PC-9 (cell line): ENCODE measurements around the gene SPOP. TPM values are rescaled to one million over a fixed set of nuclear protein-coding genes. Genes with fewer than 3 reads are reported as not detected.

Source experiments
- BruUV-seq: library from RNA; stranded (reverse); fragments of 400-500 nt; replicated peaks from 2 replicates; lab custom pipeline; 2021; lab: Mats Ljungman, UMichigan
- CTCF ChIA-PET: fragments of 300-600 bp; sonication (Branson Sonifier 250); formaldehyde crosslinking; loops from one replicate; lab custom pipeline; 2022; ENCODE audit warnings: antibody characterized with exemption; lab: Charles Lee
- POLR2A ChIA-PET: fragments of 300-600 bp; sonication (Branson Sonifier 250); formaldehyde crosslinking; loops from one replicate; lab custom pipeline; 2022; ENCODE audit warnings: antibody characterized with exemption; ENCODE audit not compliant: unreplicated experiment; lab: Charles Lee
- DNase-seq, 2 experiments: peaks; one replicate each; pipeline versions ENCODE4 v3.0.0 to v3.0.0-alpha.2; 2015 to 2022; ENCODE audit warnings: mixed read lengths in 1 of 2
- H2AFZ ChIP-seq: fragments of 200-600 bp; sonication (generic); 2 replicates; pipeline ENCODE4 v1.8.1; 2017; ENCODE audit warnings: antibody characterized with exemption
- H3F3A ChIP-seq: fragments of 200-600 bp; sonication (generic); 2 replicates; pipeline ENCODE4 v1.8.1; 2017; ENCODE audit warnings: antibody characterized with exemption, mild to moderate bottlenecking, low read depth; ENCODE audit not compliant: insufficient read depth
- H3K27ac ChIP-seq: fragments of 200-600 bp; sonication (generic); 2 replicates; pipeline ENCODE4 v1.6.1; 2016; ENCODE audit warnings: mixed run types
- H3K27me3 ChIP-seq: fragments of 200-600 bp; sonication (generic); 2 replicates; pipeline ENCODE4 v1.6.1; 2016; ENCODE audit warnings: low read depth, mixed run types; ENCODE audit not compliant: insufficient read depth
- H3K36me3 ChIP-seq: fragments of 200-600 bp; sonication (generic); 2 replicates; pipeline ENCODE4 v1.6.1; 2016; ENCODE audit warnings: low read depth, mixed run types
- H3K4me1 ChIP-seq: fragments of 200-600 bp; sonication (generic); replicated peaks from 2 replicates; pipeline ENCODE4 v1.6.1; 2016; ENCODE audit warnings: mixed run types; ENCODE audit not compliant: insufficient read depth
- H3K4me2 ChIP-seq: fragments of 200-600 bp; sonication (generic); 2 replicates; pipeline ENCODE4 v1.6.1; 2017; ENCODE audit warnings: mixed run types
- H3K4me3 ChIP-seq: fragments of 200-600 bp; sonication (generic); 2 replicates; pipeline ENCODE4 v1.6.1; 2016; ENCODE audit warnings: mixed run types
- H3K79me2 ChIP-seq: fragments of 200-600 bp; sonication (generic); 2 replicates; pipeline ENCODE4 v1.6.1; 2017; ENCODE audit warnings: low read depth, mixed run types
- H3K9me2 ChIP-seq: fragments of 200-600 bp; sonication (generic); 2 replicates; pipeline ENCODE4 v1.8.1; 2017; ENCODE audit warnings: mild to moderate bottlenecking; ENCODE audit not compliant: insufficient read depth
- H3K9me3 ChIP-seq: fragments of 200-600 bp; sonication (generic); 2 replicates; pipeline ENCODE4 v1.8.1; 2016; ENCODE audit warnings: low read depth; ENCODE audit not compliant: insufficient read depth
- H4K20me1 ChIP-seq: fragments of 200-600 bp; sonication (generic); 2 replicates; pipeline ENCODE4 v1.8.1; 2017; ENCODE audit not compliant: insufficient read depth
- CTCF ChIP-seq: fragments of 200-600 bp; sonication (generic); conservative IDR thresholded peaks from 2 replicates; pipeline ENCODE4 v1.6.1; 2017; ENCODE audit warnings: mixed run types, antibody characterized with exemption, mild to moderate bottlenecking, moderate library complexity
- EZH2 ChIP-seq: fragments of 200-600 bp; sonication (generic); IDR thresholded peaks from 2 replicates; pipeline ENCODE4 v1.8.0; 2017; ENCODE audit warnings: antibody characterized with exemption, low read depth
- intact Hi-C: fragments of 100-400 bp; cut with micrococcal nuclease; formaldehyde crosslinking; loops from one replicate; pipeline ENCODE4 v1.10.0; 2022; ENCODE audit not compliant: unreplicated experiment
- total RNA-seq: library from RNA; stranded (reverse); gene quantifications from 2 replicates; pipeline ENCODE4 v1.2.3, GENCODE V29; 2021

Gene SPOP
- total RNA-seq, 1 experiment from 2014 or later, result 41.7 TPM

- Histone ChIP-seq H3K27me3 (peaks cover 9% of the 10 kb centered on the region; the same call in 1 of the 2 replicates), H4K20me1 (no peaks in the 10 kb centered on the region), H3K79me2 (no peaks in the 10 kb centered on the region), H3K4me3 (no peak overlapping the region), H3K9me3 (no peaks in the 10 kb centered on the region), H2AFZ (no peak overlapping the region), H3F3A (peaks cover 11% of the 10 kb centered on the region), H3K4me2 (no peak overlapping the region), H3K9me2 (no peaks in the 10 kb centered on the region), H3K27ac (no peak overlapping the region), H3K36me3 (no peaks in the 10 kb centered on the region), H3K4me1 (no peaks in the 10 kb centered on the region)
- no peak for TF ChIP-seq EZH2
- TF ChIP-seq CTCF, result no peak
- POLR2A ChIA-PET, result no interaction called here
- intact Hi-C loops, result loop anchor here (10.0 kb wide), 1 partner anchor 275 kb away; the partner anchor contains the start of gene PHB1
- no peak for DNase-seq
- CTCF ChIA-PET, result no interaction called here
- no TSS peak for BruUV-seq
Measured at GRCh38 chr17:49690256-49690655, 12.4 kb upstream of the SPOP start.

- ChIA-PET POLR2A (interaction anchor here (0.6 kb wide), 1 partner anchor 463 kb away, joined by 6 read pairs; no protein-coding TSS in a partner anchor), CTCF (no interaction called here)
- H3F3A ChIP-seq, result peaks cover 15% of the 10 kb centered on the region
- H3K4me1 ChIP-seq, result no peaks in the 10 kb centered on the region
- no peak overlapping the region for H3K4me3 ChIP-seq
- no peak overlapping the region for H3K27ac ChIP-seq
- H4K20me1 ChIP-seq, result no peaks in the 10 kb centered on the region
- H3K9me2 ChIP-seq, result no peaks in the 10 kb centered on the region
- peaks cover 16% of the 10 kb centered on the region; the same call in 1 of the 2 replicates for H3K27me3 ChIP-seq
- no peak overlapping the region for H3K4me2 ChIP-seq
- intact Hi-C loops, result no loop called here
- no peaks in the 10 kb centered on the region for H3K79me2 ChIP-seq
- no peak for TF ChIP-seq CTCF
- no peak for TF ChIP-seq EZH2
- H2AFZ ChIP-seq, result no peak overlapping the region
- H3K36me3 ChIP-seq, result no peaks in the 10 kb centered on the region
- H3K9me3 ChIP-seq, result no peaks in the 10 kb centered on the region
- DNase-seq, result no peak
- BruUV-seq, result no TSS peak
Measured at GRCh38 chr17:49688848-49689247, 11.0 kb upstream of the SPOP start.

GRCh38 chr17:49687878-49688491 is 10.1 kb upstream of the SPOP start:
- ChIA-PET CTCF (no interaction called here), POLR2A (no interaction called here)
- H3K4me1 ChIP-seq, result no peaks in the 10 kb centered on the region
- no peak overlapping the region for H3K4me3 ChIP-seq
- peaks cover 16% of the 10 kb centered on the region for H3F3A ChIP-seq
- no peak overlapping the region for H2AFZ ChIP-seq
- H3K27me3 ChIP-seq, result peaks cover 16% of the 10 kb centered on the region; the same call in 1 of the 2 replicates
- 0 out of 2 replicates have a peak overlapping the region, but pooled peaks have one; percentile 5 for H3K4me2 ChIP-seq
- intact Hi-C loops, result no loop called here
- no peak overlapping the region for H3K27ac ChIP-seq
- BruUV-seq, result no TSS peak
- H3K9me2 ChIP-seq, result no peaks in the 10 kb centered on the region
- TF ChIP-seq EZH2 (no peak), CTCF (no peak)
- DNase-seq, result no peak
- no peaks in the 10 kb centered on the region for H3K36me3 ChIP-seq
- H4K20me1 ChIP-seq, result no peaks in the 10 kb centered on the region
- no peaks in the 10 kb centered on the region for H3K9me3 ChIP-seq
- H3K79me2 ChIP-seq, result no peaks in the 10 kb centered on the region
